Ovary (tissue), 9 donors: ENCODE data around the gene LRIF1. TPM values are rescaled to one million over a fixed set of nuclear protein-coding genes. Genes with fewer than 3 reads are reported as not detected.

Experiments
- DNase-seq, 5 donors: peaks; one replicate each; pipeline ENCODE4 v3.0.0-alpha.2; 2019 to 2020
- H3K27ac ChIP-seq, 2 donors: fragments of 200-600 bp; one replicate each; pipeline versions ENCODE4 v1.5.1 to v1.8.0; 2019 to 2022
- H3K27me3 ChIP-seq: fragments of 200-600 bp; one replicate; pipeline ENCODE4 v1.8.0; 2022
- H3K36me3 ChIP-seq: fragments of 200-600 bp; sonication (generic); one replicate; pipeline ENCODE4 v1.5.1; 2019
- H3K4me1 ChIP-seq: one replicate; pipeline ENCODE4 v1.8.1; 2013; ENCODE audit warnings: mild to moderate bottlenecking, moderate library complexity; ENCODE audit not compliant: insufficient read depth
- H3K4me3 ChIP-seq: fragments of 200-600 bp; sonication (generic); one replicate; pipeline ENCODE4 v1.5.1; 2017
- H3K9me3 ChIP-seq, 2 donors: fragments of 200-600 bp in 1 of 2; sonication (generic) in 1 of 2; one replicate each; pipeline versions ENCODE4 v1.5.1 to v1.8.1; 2013 to 2019; ENCODE audit warnings: mild to moderate bottlenecking in 1 of 2, moderate library complexity in 1 of 2
- EP300 ChIP-seq: sonication (generic); formaldehyde crosslinking; IDR thresholded peaks from one replicate; pipeline ENCODE4 v1.6.1; 2017; ENCODE audit warnings: antibody characterized with exemption
- POLR2A ChIP-seq: fragments of 450-650 bp; IDR thresholded peaks from one replicate; pipeline ENCODE4 v1.6.1; 2017; ENCODE audit warnings: antibody characterized with exemption, mild to moderate bottlenecking, moderate library complexity
- WGBS, 3 donors: extraction: QIAGEN DNeasy Blood & Tissue Kit in 1 of 3; methylation state at CpG; one replicate each; pipeline versions ENCODE4 v1.1.5 to v1.1.7; 2013 to 2017; 5-methylcytosine and 5-hydroxymethylcytosine counted together
- intact Hi-C, 4 donors: fragments of 100-400 bp; cut with DNase I; formaldehyde crosslinking; loops; one replicate each; pipeline versions ENCODE4 v1.11.0 to v1.15.1; 2022 to 2023
- polyA plus RNA-seq, 2 donors: library from polyadenylated mRNA; stranded (reverse); fragments of 200-250 nt in 1 of 2; fragments of 350-450 nt in 1 of 2; fragmentation: Illumina TruSeq in 1 of 2; extraction: RNeasy Lipid Tissue Mini Kit (QIAGEN cat#74804) in 1 of 2; gene quantifications; one replicate each; pipeline ENCODE4 v1.2.3, GENCODE V29; 2013 to 2014
- total RNA-seq, 7 donors: library from RNA; depleted of rRNA in 2 of 7; stranded (reverse); fragments of >200 nt in 2 of 7; fragmentation: NEBNext Ultra II Directional in 3 of 7; extraction: Animal tissue kit (Norgen Biotek cat#: 25700) in 3 of 7; gene quantifications; one replicate each; pipeline versions ENCODE4 v1.1.0 to v1.2.4, GENCODE V29; 2016 to 2023
- TF ChIP-seq, protein P1 (sequence below), 3 donors: fragments of 450-650 bp in 2 of 3; fragments of 200-600 bp in 1 of 3; IDR thresholded peaks; one replicate each; pipeline versions ENCODE4 v1.5.1 to v1.8.0; 2016 to 2022; ENCODE audit warnings: antibody characterized with exemption in 3 of 3, mild to moderate bottlenecking in 1 of 3
- donor health status: DM: no; HTN: no; CAD: no; lungs with moderate emphysema.
- donor health status: DM: no; HTN: no; CAD: no.
- donor health status: Bipolar disorder and iron deficiency.
- donor health status: DM: yes; HTN: yes; CAD: no.
- donor health status: DM: no; HTN: no; CAD: no.
- donor health status: DM: yes; HTN: yes; CAD: no.

LRIF1 gene
- total and polyA plus RNA-seq, 9 donors = 7.2 to 25.6 (median 12.6) TPM

DNA sequence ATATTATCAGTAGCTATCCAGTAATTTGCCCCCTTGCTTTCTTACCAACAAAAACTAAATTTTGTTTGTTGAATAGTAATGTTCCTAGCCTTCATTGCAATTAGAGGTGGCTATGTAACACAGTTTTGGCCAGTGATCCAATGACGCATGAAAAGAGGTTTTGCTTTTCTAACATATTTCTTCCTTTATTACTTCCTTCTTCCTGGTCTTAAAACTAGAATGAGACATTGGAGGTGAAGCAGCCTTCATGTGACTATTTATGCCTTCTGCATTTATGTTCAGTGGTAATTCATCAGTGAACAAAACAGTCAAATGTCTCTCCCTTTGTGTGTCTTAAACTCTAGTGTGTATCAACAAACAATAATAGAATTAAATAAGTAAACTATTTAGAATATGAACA lies 35.5 kb downstream of the LRIF1 start:
- 76 to 92% (median 77%) methylated on average over 1 of the region's 1 CpG for WGBS, 3 donors
- intact Hi-C loops = no loop called here
- Histone ChIP-seq H3K36me3 (no peaks in the 10 kb centered on the region), H3K4me1 (no peaks in the 10 kb centered on the region), H3K27ac (no peak overlapping the region), H3K4me3 (no peak overlapping the region), H3K27me3 (no peaks in the 10 kb centered on the region), H3K9me3 (no peaks in the 10 kb centered on the region)
- TF ChIP-seq POLR2A (no peak), EP300 (no peak)
- TF ChIP-seq, protein P1, sequence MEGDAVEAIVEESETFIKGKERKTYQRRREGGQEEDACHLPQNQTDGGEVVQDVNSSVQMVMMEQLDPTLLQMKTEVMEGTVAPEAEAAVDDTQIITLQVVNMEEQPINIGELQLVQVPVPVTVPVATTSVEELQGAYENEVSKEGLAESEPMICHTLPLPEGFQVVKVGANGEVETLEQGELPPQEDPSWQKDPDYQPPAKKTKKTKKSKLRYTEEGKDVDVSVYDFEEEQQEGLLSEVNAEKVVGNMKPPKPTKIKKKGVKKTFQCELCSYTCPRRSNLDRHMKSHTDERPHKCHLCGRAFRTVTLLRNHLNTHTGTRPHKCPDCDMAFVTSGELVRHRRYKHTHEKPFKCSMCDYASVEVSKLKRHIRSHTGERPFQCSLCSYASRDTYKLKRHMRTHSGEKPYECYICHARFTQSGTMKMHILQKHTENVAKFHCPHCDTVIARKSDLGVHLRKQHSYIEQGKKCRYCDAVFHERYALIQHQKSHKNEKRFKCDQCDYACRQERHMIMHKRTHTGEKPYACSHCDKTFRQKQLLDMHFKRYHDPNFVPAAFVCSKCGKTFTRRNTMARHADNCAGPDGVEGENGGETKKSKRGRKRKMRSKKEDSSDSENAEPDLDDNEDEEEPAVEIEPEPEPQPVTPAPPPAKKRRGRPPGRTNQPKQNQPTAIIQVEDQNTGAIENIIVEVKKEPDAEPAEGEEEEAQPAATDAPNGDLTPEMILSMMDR (IDR thresholded peaks at IDR 0.05) = no peak
- DNase-seq = no peak

DNA sequence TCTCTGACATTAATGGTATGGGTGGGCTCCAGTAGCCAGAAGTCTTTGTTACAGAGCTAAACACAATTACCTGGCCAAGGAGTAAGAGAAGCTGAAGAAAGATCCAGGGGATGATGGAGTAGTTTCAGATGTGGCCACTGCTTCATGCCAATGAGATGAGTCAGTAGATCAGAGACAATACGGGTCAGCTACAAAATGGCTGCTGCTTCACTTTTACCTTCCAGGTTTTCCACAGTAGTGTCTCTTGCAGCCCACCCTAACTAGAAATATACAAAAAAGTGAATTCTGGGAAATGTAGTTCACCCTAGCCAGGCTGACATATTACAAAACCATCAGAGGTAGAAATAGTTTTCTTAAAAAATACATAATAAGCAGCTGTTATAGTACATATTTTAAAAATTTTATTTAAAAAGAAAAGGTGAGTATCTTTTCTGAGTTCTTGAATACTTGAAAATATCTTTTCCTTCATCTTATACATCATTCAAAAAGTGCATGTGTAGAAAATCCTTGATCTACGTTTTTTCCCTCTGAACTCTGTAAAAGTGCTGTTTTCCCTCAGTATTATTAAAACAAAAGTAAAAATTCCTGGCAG lies 36.1 kb downstream of the LRIF1 start:
- Histone ChIP-seq H3K9me3 (no peaks in the 10 kb centered on the region), H3K4me1 (no peaks in the 10 kb centered on the region), H3K27me3 (no peaks in the 10 kb centered on the region), H3K27ac (no peak overlapping the region), H3K36me3 (no peaks in the 10 kb centered on the region), H3K4me3 (no peak overlapping the region)
- no peak for DNase-seq
- 54 to 72% (median 54%) methylated on average over 2 of the region's 2 CpGs for WGBS, 3 donors
- intact Hi-C loops = no loop called here
- TF ChIP-seq EP300 = no peak
- TF ChIP-seq, protein P1 (IDR thresholded peaks at IDR 0.05) = no peak
- no peak for TF ChIP-seq POLR2A

DNA sequence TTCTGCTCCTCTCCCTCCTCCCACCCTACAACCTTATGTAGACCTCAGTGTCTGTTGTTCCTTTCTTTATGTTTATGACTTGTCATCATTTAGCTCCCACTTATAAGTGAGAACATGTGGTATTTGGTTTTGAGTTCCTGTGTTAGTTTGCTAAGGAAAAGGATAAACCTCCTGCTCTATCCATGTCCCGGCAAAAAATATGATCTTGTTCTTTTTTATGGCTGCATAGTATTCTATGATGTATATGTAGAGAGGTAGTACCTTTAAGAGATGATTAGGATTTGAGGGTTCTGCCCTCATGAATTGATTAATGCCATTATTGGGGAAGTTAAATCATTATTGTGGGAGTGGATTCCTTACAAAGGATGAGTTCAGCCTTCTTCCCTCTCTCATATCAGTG lies 41.8 kb downstream of the LRIF1 start:
- Histone ChIP-seq H3K27me3 (no peaks in the 10 kb centered on the region), H3K4me3 (no peak overlapping the region), H3K27ac (no peak overlapping the region), H3K4me1 (no peaks in the 10 kb centered on the region), H3K36me3 (no peaks in the 10 kb centered on the region), H3K9me3 (no peaks in the 10 kb centered on the region)
- WGBS, 3 donors = 89 to 95% (median 94%) methylated on average over 1 of the region's 1 CpG
- TF ChIP-seq EP300 (no peak), POLR2A (no peak)
- TF ChIP-seq, protein P1 (IDR thresholded peaks at IDR 0.05) = no peak
- DNase-seq = no peak
- intact Hi-C loops = no loop called here

DNA sequence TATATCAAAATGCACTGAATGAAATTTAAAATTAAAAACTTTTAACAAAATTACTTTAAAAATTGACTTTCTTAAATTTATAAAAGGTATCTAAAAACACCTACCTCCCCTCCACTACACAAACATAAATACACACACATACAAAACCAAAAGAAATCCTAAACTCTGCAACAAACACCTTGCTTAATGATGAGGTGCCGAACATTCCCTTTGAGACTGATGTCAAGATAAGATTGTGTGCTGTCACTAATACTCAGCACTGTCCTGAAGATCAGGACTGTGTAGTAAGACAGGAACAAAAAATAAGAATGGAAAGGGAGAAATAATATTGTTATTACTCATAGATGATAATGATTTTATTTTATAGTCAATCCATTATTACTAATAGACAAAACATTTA lies 45.7 kb downstream of the LRIF1 start:
- 78 to 90% (median 79%) methylated on average over 1 of the region's 1 CpG for WGBS, 3 donors
- Histone ChIP-seq H3K36me3 (no peaks in the 10 kb centered on the region), H3K9me3 (no peaks in the 10 kb centered on the region), H3K4me3 (no peak overlapping the region), H3K4me1 (no peaks in the 10 kb centered on the region), H3K27me3 (no peaks in the 10 kb centered on the region), H3K27ac (no peak overlapping the region)
- intact Hi-C loops = no loop called here
- TF ChIP-seq EP300 (no peak), POLR2A (no peak)
- TF ChIP-seq, protein P1 (IDR thresholded peaks at IDR 0.05) = no peak
- DNase-seq = no peak
